Smooth muscle cell (in vitro differentiated cells): ENCODE measurements around the gene ZCWPW1. TPM values are rescaled to one million over a fixed set of nuclear protein-coding genes. Genes with fewer than 3 reads are reported as not detected.

Experiments
- DNase-seq: peaks from one replicate; lab custom pipeline; 2025; ENCODE audit not compliant: unreplicated experiment; lab: John Stamatoyannopoulos, UW
- H2AFZ ChIP-seq: fragments of 200-600 bp; sonication (generic); 2 replicates; pipeline ENCODE4 v1.6.0; 2016; ENCODE audit warnings: antibody characterized with exemption, low read depth, mild to moderate bottlenecking
- H3F3A ChIP-seq: fragments of 200-600 bp; sonication (generic); 2 replicates; pipeline ENCODE4 v1.6.0; 2017; ENCODE audit warnings: antibody characterized with exemption, low read depth
- H3K27ac ChIP-seq: fragments of 200-600 bp; sonication (generic); 2 replicates; pipeline ENCODE4 v1.5.1; 2016; ENCODE audit warnings: low read depth, mild to moderate bottlenecking
- H3K27me3 ChIP-seq: fragments of 200-600 bp; sonication (generic); 2 replicates; pipeline ENCODE4 v1.6.1; 2016; ENCODE audit warnings: low read depth, mild to moderate bottlenecking
- H3K36me3 ChIP-seq: fragments of 200-600 bp; sonication (generic); 2 replicates; pipeline ENCODE4 v1.5.1; 2016; ENCODE audit warnings: low read depth
- H3K4me1 ChIP-seq: fragments of 200-600 bp; sonication (generic); 2 replicates; pipeline ENCODE4 v1.5.1; 2016; ENCODE audit warnings: low read depth
- H3K4me2 ChIP-seq: fragments of 200-600 bp; sonication (generic); 2 replicates; pipeline ENCODE4 v1.6.0; 2016; ENCODE audit warnings: mild to moderate bottlenecking
- H3K4me3 ChIP-seq: fragments of 200-600 bp; sonication (generic); 2 replicates; pipeline ENCODE4 v1.5.1; 2016; ENCODE audit warnings: mild to moderate bottlenecking
- H3K79me2 ChIP-seq: fragments of 200-600 bp; sonication (generic); 2 replicates; pipeline ENCODE4 v1.6.0; 2016; ENCODE audit warnings: low read depth, mild to moderate bottlenecking
- H3K9ac ChIP-seq: fragments of 200-600 bp; sonication (generic); 2 replicates; pipeline ENCODE4 v1.6.0; 2016; ENCODE audit warnings: low read depth
- H3K9me3 ChIP-seq: fragments of 200-600 bp; sonication (generic); replicated peaks from 2 replicates; pipeline ENCODE4 v1.5.1; 2016; ENCODE audit warnings: low read depth
- H4K20me1 ChIP-seq: fragments of 200-600 bp; sonication (generic); 2 replicates; pipeline ENCODE4 v1.6.0; 2016; ENCODE audit warnings: low read depth
- CTCF ChIP-seq: fragments of 200-600 bp; sonication (generic); IDR thresholded peaks from 2 replicates; pipeline ENCODE4 v1.5.1; 2017; ENCODE audit warnings: borderline replicate concordance, mild to moderate bottlenecking, antibody characterized with exemption; ENCODE audit not compliant: insufficient read depth, poor library complexity, severe bottlenecking
- WGBS: methylation state at CpG from one replicate; pipeline ENCODE4 v1.1.7; 2016; ENCODE audit warnings: low lambda C conversion rate; 5-methylcytosine and 5-hydroxymethylcytosine counted together
- polyA plus RNA-seq: library from polyadenylated mRNA; unstranded; fragments of >200 nt; fragmentation: Nextera tagmentation; extraction: Ambion mirVana; gene quantifications from 2 replicates; pipeline ENCODE4 v1.2.1, GENCODE V29; 2016
- total RNA-seq: library from RNA; depleted of rRNA; stranded (reverse); fragments of >200 nt; gene quantifications from 2 replicates; pipeline ENCODE4 v1.2.3, GENCODE V29; 2014

The ZCWPW1 gene, protein sequence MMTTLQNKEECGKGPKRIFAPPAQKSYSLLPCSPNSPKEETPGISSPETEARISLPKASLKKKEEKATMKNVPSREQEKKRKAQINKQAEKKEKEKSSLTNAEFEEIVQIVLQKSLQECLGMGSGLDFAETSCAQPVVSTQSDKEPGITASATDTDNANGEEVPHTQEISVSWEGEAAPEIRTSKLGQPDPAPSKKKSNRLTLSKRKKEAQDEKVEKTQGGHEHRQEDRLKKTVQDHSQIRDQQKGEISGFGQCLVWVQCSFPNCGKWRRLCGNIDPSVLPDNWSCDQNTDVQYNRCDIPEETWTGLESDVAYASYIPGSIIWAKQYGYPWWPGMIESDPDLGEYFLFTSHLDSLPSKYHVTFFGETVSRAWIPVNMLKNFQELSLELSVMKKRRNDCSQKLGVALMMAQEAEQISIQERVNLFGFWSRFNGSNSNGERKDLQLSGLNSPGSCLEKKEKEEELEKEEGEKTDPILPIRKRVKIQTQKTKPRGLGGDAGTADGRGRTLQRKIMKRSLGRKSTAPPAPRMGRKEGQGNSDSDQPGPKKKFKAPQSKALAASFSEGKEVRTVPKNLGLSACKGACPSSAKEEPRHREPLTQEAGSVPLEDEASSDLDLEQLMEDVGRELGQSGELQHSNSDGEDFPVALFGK
- total RNA-seq (0.27 and 5.3 TPM in 2 replicates), polyA plus RNA-seq (3.8 and 3.9 TPM in 2 replicates)

GRCh38 chr7:100428199-100428966 lies at the start of gene ZCWPW1:
ZCWPW1 (minus strand) TSS chr7:100428703; CDS start chr7:100420649, 8,054 bp downstream.
- Histone ChIP-seq H3K4me1 (peaks cover 18% of the 10 kb centered on the region), H3K27me3 (no peaks in the 10 kb centered on the region), H3K9me3 (no peaks in the 10 kb centered on the region), H3K9ac (peak within 1 kb of the TSS; percentile 98), H3K27ac (peak within 1 kb of the TSS; percentile 99), H3K79me2 (peaks cover 26% of the 10 kb centered on the region), H2AFZ (peak within 1 kb of the TSS; percentile 73), H3K36me3 (no peaks in the 10 kb centered on the region), H3K4me2 (peak within 1 kb of the TSS; percentile 87), H3K4me3 (peak within 1 kb of the TSS; percentile 71), H4K20me1 (peaks cover 17% of the 10 kb centered on the region), H3F3A (no peaks in the 10 kb centered on the region)
- TF ChIP-seq CTCF: no peak
- under 1% methylated on average over 66 of the region's 66 CpGs for WGBS
- DNase-seq: peak; percentile 94

DNA sequence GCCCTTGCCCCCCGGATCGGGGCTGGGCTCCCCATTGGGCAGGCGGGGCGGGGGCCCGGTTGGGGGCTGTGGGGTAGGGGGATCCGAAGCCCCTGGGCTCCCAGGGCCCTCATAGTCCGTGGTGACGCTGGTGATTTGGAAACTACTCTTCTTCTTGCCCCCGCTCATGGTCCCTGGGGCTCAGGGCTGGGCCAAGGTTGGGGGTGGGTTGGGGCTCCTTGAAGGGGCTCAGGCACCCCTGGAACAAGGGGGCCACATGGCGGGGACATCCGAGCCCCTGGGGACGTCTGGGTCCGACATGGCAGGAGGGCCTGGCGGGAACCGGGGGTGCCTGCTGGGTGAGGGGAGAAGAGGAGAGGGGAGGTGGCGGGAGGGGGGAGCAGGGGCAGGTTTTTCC lies 49.4 kb upstream of the ZCWPW1 start:
- Histone ChIP-seq H4K20me1 (peaks cover 36% of the 10 kb centered on the region), H3K79me2 (peaks cover 31% of the 10 kb centered on the region), H3K4me1 (peaks cover 16% of the 10 kb centered on the region), H3K9me3 (no peaks in the 10 kb centered on the region), H2AFZ (no peak overlapping the region), H3K27me3 (no peaks in the 10 kb centered on the region), H3K4me2 (peak overlapping the region; percentile 99), H3K4me3 (peak overlapping the region; percentile 90), H3K36me3 (no peaks in the 10 kb centered on the region), H3K9ac (peak overlapping the region; percentile 83), H3K27ac (no peak overlapping the region), H3F3A (no peaks in the 10 kb centered on the region)
- TF ChIP-seq CTCF: no peak
- no peak for DNase-seq
- 22% methylated on average over 8 of the region's 16 CpGs for WGBS

DNA sequence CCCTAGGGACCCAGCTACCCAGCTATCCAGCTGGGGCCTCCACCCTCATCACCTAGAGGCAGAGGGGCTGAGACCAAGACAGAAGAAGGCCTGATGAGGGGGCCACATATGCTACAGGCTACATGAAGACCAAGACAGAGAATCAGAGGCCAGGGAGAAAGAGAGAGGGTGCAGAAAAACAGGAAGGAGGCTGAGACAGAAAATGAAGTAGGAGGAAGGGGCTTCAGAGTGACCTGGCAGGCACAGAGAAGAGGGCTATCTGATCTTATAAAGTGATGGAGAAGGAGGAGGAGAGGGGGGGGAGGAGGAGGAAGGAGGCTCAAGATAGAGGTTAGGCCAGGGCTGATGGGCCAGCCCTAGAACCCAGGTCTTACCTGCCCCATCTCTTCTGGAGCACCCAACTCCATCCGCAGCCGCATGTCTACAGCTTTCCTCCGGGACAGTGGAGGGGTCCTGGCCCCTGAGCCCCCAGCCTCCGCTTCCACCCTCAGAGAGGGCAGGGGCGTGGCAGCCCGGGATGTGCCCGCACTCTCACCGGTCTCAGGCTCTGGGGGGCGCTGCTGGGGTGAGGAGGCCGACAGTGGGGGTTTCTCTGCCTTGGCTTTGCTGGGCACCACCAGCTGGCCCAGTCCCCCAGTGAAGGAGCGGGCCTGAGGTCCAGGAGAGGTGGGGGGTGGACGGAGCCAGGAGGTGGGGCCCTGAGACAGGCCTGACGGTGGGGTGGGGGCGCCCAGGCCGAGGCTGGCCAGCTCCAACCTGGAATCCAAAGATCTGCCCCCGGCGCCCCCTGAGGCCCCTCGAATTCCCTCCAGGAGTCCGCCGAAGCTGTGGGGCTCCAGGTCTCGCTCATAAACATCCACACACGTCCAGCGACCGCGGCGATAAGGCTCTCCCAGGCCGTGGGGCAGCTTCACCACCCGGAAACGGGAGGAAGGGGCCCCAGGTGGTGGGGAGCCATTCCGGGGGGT lies 48.7 kb upstream of the ZCWPW1 start:
- Histone ChIP-seq H3K27ac (no peak overlapping the region), H2AFZ (no peak overlapping the region), H3K4me2 (peak overlapping the region; percentile 99), H3K4me1 (peaks cover 16% of the 10 kb centered on the region), H3K4me3 (peak overlapping the region; percentile 90), H3K27me3 (no peaks in the 10 kb centered on the region), H3K36me3 (no peaks in the 10 kb centered on the region), H3K79me2 (peaks cover 31% of the 10 kb centered on the region), H3F3A (no peaks in the 10 kb centered on the region), H3K9me3 (no peaks in the 10 kb centered on the region), H3K9ac (peak overlapping the region; percentile 83), H4K20me1 (peaks cover 36% of the 10 kb centered on the region)
- no peak for TF ChIP-seq CTCF
- no peak for DNase-seq
- WGBS: 56% methylated on average over 23 of the region's 30 CpGs
